SK-N-DZ (cell line): ENCODE measurements around the gene TLR3.
"Not testable (repeated sequence)": the region's sequence is repeated elsewhere in the genome, so short reads cannot be mapped to it uniquely, and the experiment has no call there.

ENCODE experiments used
- DNase-seq: peaks from one replicate; pipeline ENCODE4 v3.0.0-alpha.2; 2015; ENCODE audit warnings: low spot score

Gene TLR3

DNA sequence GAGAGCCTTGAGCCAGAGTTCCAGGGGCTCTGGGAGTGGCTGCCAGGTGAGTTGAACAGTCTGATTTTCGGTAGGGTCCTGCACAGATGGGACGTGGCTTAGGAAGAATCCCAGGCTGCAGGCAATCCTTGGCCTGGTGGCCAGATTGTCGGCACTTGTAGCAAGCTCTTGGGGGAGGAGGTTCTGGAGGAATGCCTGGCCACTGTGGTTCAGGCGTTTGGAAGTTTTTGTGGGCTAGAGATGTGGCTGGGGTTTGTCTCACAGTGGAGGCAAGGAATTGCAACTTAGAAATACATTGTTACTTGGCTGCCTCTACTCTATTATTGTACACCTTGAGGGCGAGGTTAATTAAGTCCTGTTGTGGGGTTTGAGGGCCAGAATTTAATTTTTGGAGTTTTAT, 21.5 kb upstream of the TLR3 start:
- not testable (repeated sequence) for DNase-seq

DNA sequence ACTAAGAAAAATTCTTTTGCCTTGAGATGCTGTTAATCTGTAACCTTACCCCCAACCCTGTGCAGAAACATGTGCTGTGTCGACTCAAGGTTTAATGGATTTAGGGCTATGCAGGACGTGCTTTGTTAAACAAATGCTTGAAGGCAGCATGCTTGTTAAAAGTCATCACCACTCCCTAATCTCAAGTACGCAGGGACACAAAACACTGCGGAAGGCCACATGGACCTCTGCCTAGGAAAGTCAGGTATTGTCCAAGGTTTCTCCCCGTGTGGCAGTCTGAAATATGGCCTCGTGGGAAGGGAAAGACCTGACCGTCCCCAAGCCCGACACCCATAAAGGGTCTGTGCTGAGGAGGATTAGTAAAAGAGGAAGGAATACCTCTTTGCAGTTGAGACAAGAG, 18.8 kb upstream of the TLR3 start:
- DNase-seq: not testable (repeated sequence)

DNA sequence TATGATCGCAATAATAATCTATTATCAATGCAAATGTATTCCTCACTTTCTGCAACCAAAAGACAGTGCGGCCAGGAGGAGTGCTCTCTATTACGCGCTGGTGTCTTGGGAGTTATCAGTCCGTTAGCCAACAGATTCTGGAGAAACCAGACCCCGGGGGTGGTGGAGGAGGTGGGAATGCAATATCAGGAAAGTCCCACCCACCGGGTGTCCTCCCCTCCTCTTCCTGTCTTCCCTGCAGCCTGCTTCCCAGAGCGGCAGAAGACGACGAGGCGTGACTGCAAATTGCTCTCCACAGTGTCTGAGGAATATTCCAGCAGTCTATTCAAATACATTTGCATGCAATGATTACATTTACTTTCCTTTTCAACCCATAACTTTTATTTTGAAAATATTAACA, 17.9 kb upstream of the TLR3 start:
- no peak for DNase-seq

DNA sequence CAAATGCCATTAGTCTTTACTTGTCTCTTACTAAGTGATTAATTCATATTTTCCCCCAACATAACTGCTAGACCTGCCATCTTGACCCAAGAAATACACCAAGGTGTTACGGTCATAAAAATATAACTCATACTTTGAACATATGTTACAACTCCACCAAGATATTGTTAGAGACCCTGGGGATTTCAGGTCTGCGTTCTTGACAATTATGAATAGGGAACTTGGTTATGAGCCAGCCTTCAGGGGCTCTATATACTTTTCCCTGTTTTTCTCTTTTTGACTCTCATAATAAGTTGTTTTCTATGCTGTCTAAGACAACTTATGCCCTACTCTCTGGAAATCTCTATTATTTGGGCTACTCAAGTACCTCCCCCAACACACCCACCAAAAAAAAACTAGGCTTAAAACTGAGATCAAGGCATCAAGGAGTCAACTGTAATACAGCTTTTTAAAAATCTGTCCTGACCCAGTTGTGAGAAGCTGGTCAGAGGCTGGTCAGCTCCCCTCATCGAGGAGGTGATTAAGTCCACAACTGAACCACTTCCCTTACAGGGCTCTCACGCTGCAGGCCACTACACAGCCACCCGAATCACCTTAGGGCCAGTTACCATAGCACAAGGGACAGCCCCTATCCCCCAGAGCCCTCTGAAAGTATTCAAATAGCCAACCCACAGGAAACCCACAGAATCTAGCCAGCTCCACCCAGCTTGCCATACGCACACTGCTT, 10.5 kb upstream of the TLR3 start:
- DNase-seq: no peak

DNA sequence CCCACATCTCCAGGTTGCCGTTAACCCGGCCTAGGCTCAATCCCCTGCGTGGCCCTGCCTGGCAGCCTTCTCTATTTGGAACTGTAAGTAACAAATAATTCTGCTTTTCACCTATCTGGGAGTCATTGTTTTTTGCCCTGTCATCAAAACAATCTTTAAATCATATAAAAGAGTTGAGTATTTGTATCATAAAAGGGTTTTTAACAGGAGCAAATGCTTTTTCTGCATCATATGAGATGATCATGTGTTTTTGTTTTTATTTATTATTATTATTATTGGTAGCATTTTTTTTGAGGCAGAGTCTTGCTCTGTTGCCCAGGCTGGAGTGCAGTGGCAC, 10.0 kb upstream of the TLR3 start:
- no peak for DNase-seq

DNA sequence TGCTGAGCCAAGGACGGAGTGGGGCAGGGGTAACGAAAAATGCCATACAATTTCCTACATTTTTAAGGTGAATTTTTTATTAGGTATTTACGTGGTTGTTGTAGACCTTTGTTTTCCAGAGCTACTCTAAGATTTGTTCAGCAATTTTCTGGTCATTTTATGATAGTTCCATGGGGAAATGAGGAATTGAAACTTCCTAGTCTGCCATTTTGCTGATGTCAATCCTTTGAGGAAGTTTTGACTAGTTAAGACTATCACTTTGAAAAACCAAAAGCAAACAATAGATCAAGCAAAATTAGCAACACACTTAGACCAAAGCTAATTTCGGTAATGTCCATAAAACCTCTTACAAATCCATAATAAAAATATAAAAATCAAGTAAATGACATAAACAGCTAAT, 7.0 kb upstream of the TLR3 start:
- DNase-seq: no peak

DNA sequence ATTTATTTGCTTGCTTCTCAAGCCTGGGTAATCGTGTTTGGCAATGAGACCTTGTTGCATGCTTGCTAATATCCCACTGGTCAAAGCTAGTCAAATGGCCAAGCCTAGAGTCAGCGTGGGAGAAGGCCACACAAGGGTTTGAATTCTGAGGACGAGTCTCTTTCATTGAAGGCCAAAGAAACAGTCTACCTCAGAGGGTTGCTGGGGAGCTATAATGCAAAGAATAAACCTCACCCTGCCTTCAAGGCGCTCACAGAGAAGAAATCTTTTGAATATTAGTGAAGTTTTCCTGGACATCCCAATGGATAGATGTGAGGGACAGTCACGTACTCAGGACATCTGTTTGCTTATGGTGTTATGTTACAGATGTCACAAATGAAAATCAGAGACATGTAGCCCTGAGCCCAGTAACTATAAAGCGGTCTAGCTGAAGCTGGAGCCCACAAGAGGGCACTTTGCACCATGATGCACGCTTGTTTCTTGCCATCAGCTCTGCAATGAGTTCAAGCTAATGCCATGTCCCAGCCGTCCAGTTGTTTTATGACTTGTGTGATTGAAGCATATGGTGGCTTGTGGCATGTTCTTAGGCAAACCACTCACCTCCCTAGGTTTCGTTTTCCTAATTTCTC, 1.1 kb upstream of the TLR3 start:
- peak; percentile 48 for DNase-seq

DNA sequence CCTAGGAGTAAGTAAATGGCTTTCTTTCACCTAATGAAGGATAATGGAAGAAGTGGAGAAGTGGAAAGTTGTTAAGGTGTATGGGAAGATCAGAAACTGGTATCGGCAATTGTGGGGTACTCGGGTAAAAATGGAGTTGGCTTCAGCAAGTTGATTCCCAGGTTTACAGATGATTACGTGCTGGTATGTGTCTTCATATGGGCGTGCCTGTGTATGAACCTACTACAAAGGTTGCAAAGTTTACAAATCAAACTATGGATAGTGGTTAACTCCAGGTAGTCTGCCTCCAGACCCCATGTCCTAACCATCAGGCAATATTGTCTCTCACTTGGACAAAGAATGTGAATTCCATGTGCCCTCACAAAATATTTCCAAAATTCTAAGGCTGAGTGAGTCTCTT, 773 bp downstream of the TLR3 start:
- no peak for DNase-seq

DNA sequence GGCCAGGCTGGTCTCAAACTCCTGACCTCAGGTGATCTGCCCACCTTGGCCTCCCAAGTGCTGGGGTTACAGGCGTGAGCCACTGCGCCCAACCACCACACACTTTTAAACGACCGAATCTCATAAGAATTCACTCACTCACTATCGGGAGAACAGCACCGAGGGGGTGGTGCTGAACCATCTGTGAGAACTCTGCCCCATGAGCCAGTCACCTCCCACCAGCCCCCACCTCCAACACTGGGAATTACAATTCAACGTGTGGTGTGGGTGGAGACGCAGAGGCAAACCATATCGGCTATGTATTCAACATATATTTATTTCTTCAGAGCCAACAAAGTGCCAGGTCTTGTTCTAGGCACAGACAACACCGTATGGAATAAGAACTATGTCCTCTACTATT, 3.6 kb downstream of the TLR3 start:
- DNase-seq: no peak

DNA sequence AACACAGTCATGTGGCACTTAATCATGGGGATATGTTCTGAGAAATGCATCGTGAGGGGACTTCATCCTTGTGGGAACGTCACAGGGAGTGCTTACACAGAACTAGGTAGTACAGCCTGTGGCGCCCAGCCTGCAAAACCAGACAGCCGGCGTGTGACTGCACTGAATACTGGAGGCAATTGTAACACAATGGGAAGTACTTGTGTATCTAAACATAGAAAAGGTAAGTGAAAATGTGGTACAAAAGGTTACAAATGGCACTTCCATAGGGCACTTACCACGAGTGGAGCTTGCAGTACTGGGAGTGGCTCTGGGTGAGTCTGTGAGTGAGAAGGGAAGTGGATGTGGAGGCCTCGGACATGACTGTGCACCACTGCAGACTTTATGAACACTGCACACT, 5.2 kb downstream of the TLR3 start:
- DNase-seq: no peak

DNA sequence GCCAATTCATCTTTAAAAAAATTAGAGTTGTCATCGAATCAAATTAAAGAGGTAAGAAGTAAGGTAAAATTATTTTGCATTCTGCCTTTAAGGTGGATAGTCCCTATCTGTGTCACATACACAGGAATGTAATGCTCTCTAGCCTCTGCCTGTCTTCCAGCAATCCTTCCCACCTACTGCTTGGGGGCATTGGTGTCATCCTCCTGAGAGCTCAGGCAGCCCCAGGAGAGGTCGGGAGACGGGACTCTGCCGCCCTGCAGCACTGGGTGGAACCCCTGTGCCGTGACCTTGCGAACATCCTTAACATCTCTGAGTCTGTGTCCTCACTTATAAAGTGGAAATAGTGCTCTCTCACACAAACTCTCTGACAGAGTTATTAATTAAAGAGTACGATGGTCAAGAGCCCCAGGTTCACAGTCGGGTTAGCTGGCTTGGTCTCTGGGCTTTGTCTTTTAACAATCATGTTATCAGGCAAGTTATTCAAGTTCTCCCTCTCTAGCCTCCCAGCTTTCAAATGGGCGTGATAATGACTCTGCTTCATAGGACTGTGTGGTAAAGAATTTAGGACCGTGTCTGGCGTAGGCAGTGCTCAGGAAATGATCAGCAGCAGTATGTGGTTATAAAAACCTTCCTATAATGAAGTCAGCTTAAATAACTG, 10.2 kb downstream of the TLR3 start:
- no peak for DNase-seq

DNA sequence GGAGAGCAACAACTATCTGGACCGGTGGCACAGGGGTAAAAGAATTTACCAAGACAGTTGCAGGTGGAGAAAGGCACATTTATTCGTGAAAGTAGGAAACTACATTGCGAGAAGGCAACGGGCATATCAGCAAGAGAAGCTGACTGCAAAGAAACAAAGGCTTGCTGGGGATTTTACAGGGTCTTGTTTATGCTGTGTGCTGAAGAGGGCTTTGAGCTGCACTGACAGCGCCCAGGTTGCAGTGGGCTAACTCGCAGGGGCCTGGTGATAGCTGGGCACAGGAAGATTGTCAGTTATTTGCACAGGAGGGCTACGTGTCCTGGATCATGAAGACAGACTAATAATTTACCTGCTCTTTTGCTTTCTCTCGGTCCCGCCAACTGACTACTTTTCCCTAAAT, 10.7 kb downstream of the TLR3 start:
- no peak for DNase-seq

DNA sequence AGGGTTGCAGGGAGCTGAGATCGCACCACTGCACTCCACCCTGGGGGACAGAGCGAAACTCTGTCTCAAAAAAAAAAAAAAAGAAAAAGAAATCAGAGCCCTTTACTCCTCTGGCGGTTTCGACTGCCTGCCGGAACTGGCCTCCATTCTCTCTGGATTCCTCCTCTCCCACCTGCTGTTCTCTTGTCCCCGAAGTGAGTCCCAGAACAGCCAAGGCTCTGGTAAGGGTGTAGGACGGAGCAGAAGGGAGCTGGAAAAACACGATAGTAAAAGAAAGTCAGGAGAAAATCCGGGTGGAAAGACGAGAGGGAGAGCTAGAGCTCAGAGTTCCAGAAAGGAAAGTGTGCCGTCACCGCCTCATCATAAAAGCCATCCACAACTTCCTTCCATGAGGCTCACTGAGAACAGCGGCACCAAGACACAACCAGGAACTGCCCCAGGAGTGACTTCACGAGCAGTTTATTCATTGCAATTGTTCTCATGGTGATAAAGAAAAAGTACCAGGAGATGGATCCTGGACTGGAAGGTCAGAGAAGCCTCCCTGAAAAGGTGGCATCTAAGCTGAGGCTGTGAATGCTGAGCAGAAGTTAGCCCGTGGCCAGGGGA, 12.3 kb downstream of the TLR3 start:
- no peak for DNase-seq

DNA sequence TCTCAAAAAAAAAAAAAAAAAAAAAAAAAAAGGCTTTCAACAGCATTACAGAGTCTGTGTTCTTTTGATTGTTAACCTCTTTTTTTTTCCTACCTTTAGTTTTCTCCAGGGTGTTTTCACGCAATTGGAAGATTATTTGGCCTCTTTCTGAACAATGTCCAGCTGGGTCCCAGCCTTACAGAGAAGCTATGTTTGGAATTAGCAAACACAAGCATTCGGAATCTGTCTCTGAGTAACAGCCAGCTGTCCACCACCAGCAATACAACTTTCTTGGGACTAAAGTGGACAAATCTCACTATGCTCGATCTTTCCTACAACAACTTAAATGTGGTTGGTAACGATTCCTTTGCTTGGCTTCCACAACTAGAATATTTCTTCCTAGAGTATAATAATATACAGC, 13.3 kb downstream of the TLR3 start:
- DNase-seq: no peak

DNA sequence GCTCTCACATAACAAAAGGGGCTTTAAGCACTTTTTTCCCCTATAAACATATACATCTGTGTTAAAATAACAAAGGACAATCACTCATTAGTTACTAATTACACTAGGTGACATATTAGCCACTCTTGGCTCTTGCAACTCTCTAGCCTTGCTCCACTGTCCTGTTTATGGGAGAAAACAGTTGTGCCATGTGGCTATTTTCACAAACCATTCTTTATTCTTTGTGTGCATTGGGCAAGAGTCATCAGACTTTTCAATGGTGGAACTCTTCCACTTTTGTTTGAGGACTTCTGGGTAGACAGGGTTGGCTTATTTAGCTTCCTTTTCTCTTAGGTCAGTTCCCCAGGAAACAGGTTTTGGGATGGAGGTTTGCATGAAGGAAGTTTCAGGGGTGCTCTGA, 19.6 kb downstream of the TLR3 start:
- no peak for DNase-seq

DNA sequence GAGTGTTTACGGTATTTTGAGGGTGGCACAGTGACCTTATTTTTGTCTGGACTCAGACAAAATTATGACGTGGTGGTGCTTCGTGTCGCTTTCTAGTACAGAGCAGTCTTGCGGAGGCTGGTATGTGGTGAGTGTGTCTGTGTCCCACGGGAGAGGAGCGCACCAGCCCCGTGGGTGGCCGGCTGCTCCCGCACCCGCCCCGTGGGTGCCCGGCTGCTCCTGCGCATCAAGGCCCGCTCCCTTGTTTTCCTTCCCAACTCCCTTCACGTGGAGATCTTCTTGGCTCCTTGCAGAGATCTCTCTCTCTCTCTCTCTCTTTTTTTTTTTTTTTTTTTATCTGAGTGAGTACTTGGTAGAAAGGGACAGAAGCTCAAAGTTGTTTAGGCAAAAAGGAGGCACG, 23.3 kb downstream of the TLR3 start:
- DNase-seq: no peak

DNA sequence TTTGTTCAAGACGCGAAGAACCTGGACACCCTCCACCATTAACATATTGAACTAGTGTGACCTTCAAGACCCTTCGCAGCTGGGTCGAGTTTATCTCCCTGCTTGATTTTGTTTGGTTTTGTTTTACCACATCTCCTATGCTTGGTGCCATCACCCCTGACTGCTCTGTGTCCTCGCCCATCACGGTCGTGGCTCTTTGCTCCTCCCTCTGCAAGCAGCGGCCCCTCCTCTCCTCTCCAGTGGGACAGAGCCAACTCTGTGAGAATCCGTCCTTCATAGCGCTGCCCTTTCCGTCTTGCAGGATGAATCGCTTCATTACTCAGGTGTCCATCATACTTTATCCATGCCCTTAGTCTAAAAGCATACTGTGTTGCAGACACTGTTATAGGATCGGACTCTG, 26.4 kb downstream of the TLR3 start:
- no peak for DNase-seq

DNA sequence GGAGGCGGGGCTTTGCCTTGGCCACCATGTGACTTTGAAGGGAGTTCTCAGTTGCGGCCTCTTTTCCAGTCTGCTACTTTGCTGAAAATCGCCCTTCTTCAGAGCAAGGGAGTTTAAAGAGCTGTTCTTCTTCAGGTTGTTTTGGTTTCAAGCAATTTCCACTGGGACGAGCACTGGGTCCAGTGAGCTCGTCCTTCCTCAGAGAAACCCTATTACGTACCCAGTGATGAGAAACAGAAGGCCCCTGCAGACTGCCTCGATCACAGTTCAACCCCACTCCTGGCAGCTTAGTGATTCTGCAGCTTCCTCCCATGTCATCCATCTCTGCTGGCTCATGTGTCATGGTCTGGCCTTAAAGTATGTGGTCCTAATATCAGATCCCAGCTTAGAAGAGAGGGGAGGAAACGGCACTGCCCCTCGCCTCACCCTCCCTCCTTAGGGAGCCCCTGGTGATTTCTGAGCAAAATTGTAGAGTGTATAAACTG, 27.8 kb downstream of the TLR3 start:
- DNase-seq: peak; percentile 46

DNA sequence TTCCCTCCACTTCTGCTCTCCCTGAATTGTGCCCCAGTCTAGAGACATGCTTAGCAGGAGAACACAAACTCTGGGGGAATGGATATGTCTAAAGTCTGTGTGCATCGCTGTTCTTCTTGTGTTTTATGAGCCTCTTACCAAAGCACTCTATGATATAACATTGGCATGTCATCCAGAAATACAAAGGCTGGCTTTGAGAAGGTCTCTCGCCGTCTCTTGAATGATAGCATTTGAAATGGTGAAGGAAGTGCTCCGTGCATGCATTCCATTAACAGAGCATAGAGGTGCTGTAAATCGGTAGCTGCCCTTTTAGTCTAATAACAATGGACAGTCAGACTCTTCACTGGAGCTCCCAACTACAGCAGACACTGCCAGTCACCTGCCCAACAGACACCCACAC, 28.4 kb downstream of the TLR3 start:
- DNase-seq: no peak

DNA sequence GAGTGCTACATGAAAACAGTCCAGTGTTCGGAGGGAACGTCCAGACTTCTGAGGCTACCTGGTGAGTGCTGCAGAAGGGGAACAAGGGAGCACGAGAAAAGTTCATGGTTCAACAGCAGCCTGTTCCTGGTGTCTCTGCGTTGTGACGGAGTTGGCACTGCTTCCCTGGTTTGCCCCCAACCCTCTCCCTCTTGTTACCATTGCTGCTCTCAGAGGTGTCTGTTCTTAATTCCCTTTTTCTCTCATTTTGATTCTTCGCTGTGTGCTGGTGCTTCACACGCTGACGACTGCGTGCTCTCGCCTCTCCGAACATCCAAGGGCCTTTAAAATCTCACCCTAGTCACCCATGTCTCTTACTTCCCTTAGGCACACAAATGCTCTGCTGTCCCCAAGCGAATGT, 34.0 kb downstream of the TLR3 start:
- no peak for DNase-seq

DNA sequence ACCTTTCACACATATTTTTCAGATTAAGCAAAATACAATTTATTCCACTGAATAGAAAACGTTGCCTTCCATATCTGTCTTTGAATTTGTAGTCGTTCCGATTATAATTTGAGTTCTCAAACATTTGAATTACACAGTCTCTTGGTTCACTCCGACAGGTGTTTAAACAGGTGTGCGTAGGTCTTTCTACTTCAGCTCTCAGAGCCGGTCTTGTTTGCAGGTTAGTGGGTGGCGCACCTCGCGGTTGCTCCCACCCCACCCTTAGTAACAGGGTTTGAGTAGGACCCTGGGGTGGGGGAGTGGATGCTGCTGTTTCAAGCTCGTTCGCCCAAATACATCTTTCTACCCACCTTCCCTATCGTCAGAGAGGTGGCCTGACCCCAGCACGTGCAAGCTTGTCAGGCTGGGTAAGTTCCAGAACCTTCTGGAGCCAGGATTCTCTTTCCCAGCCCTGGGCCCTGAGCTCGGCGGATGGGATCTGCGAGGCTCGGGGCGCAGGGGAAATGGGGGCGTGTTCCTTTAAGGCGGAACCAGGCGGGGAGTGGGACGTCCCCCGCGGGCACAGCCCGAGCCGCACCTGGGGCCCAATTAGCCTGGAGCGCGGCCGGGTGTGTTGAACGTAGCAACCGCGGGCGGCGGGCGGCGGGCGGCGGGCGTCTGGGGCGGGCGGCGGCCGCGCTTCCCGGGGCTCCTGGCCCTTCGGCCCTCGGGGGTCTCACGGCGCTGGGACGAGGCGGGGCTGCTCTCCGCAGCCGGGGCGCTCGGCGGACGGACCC, 35.3 kb downstream of the TLR3 start, which contains the start of gene FAM149A:
TSS of gene FAM149A (plus strand) at position 591 of the 776 bp plus-strand sequence.
- no peak for DNase-seq
